CD4-positive, alpha-beta memory T cell (primary cell): ENCODE data around the gene IQGAP2. TPM values are rescaled to one million over a fixed set of nuclear protein-coding genes. Genes with fewer than 3 reads are reported as not detected.

Experiments
- CTCF ChIA-PET: fragments of 350-600 bp; sonication (Branson Sonifier 250); formaldehyde crosslinking; loops from one replicate; lab custom pipeline; 2021; ENCODE audit warnings: inconsistent platforms; ENCODE audit not compliant: partially characterized antibody; lab: Charles Lee
- POLR2A ChIA-PET: fragments of 350-600 bp; sonication (Branson Sonifier 250); formaldehyde crosslinking; loops from one replicate; lab custom pipeline; 2021; ENCODE audit not compliant: partially characterized antibody; lab: Charles Lee
- DNase-seq, 5 donors: peaks; one replicate each; pipeline versions ENCODE4 v3.0.0 to v3.0.0-alpha.2; 2020 to 2022; ENCODE audit warnings: mixed read lengths in 1 of 5
- H3K27ac ChIP-seq: one replicate; pipeline ENCODE4 v1.7.0; 2013; ENCODE audit warnings: low read depth, low read length
- H3K27me3 ChIP-seq: 2 replicates; pipeline ENCODE4 v1.7.0; 2013; ENCODE audit warnings: mild to moderate bottlenecking, low read length, moderate library complexity; ENCODE audit not compliant: insufficient read depth
- H3K36me3 ChIP-seq: 2 replicates; pipeline ENCODE4 v1.7.0; 2013; ENCODE audit warnings: mild to moderate bottlenecking, low read length, moderate library complexity; ENCODE audit not compliant: insufficient read depth
- H3K4me1 ChIP-seq: 2 replicates; pipeline ENCODE4 v1.7.0; 2013; ENCODE audit warnings: mild to moderate bottlenecking, low read length, moderate library complexity; ENCODE audit not compliant: insufficient read depth
- H3K4me3 ChIP-seq, 2 donors: one replicate each; pipeline ENCODE4 v1.7.0; 2013; ENCODE audit warnings: low read length in 2 of 2, mild to moderate bottlenecking in 1 of 2
- H3K9me3 ChIP-seq, 2 donors: one replicate each; pipeline ENCODE4 v1.7.0; 2013; ENCODE audit warnings: low read length in 2 of 2, control low read depth in 1 of 2; ENCODE audit not compliant: control insufficient read depth in 1 of 2
- H3K27ac Mint-ChIP-seq, 7 donors: one replicate each; pipeline ENCODE4 v1.8.0; 2020 to 2021; ENCODE audit warnings: mixed read lengths in 7 of 7, mild to moderate bottlenecking in 6 of 7, inconsistent platforms in 3 of 7, moderate library complexity in 3 of 7
- H3K27me3 Mint-ChIP-seq, 2 donors: one replicate each; pipeline ENCODE4 v1.8.0; 2020 to 2021; ENCODE audit warnings: mixed read lengths in 2 of 2
- H3K36me3 Mint-ChIP-seq, 2 donors: one replicate each; pipeline ENCODE4 v1.8.0; 2020 to 2021; ENCODE audit warnings: mixed read lengths in 2 of 2, inconsistent platforms in 1 of 2, mild to moderate bottlenecking in 1 of 2
- H3K4me1 Mint-ChIP-seq, 4 donors: one replicate each; pipeline ENCODE4 v1.8.0; 2020 to 2021; ENCODE audit warnings: mixed read lengths in 4 of 4, mild to moderate bottlenecking in 1 of 4
- H3K4me3 Mint-ChIP-seq, 8 donors: one replicate each; pipeline ENCODE4 v1.8.0; 2020 to 2021; ENCODE audit warnings: mixed read lengths in 8 of 8, mild to moderate bottlenecking in 7 of 8, moderate library complexity in 6 of 8, inconsistent platforms in 3 of 8
- H3K9me3 Mint-ChIP-seq, 8 donors: one replicate each; pipeline ENCODE4 v1.8.0; 2020 to 2021; ENCODE audit warnings: mixed read lengths in 8 of 8, mild to moderate bottlenecking in 5 of 8, inconsistent platforms in 3 of 8, moderate library complexity in 1 of 8
- intact Hi-C: fragments of 100-400 bp; cut with micrococcal nuclease; formaldehyde crosslinking; loops from one replicate; pipeline ENCODE4 v1.15.1; 2023
- polyA plus RNA-seq, 2 donors: library from polyadenylated mRNA; unstranded; fragments of 300-500 nt; fragmentation: Illumina TruSeq; gene quantifications; one replicate each; pipeline ENCODE4 v1.2.3, GENCODE V29; 2021
- total RNA-seq, 2 experiments: library from RNA; stranded (reverse); gene quantifications; one replicate each; pipeline ENCODE4 v1.2.3, GENCODE V29; 2021

IQGAP2 gene
- total and polyA plus RNA-seq, 4 experiments from 2014 or later, result 24.7 to 126 (median 98.5) TPM

- H3K4me1 ChIP-seq, result peaks cover 76% of the 10 kb centered on the region
- Mint-ChIP-seq H3K4me3 (peak overlapping the region in 5 of 8 donors; percentile 6 to 55 (median 39)), H3K4me1 (peaks cover 62 to 88% (median 78%) of the 10 kb centered on the region in 4 donors), H3K27ac (peak overlapping the region; percentile 7 to 76 (median 67)), H3K36me3 (no peaks in the 10 kb centered on the region), H3K9me3 (peaks cover 0 to 3% (median 0%) of the 10 kb centered on the region in 8 donors), H3K27me3 (no peaks in the 10 kb centered on the region)
- peak in 2 of 5 donors; percentile 9 to 28 for DNase-seq
- ChIA-PET POLR2A (interaction anchor here (0.7 to 4.8 kb wide), 6 partner anchors 13 to 205 kb away, joined by 3 to 22 read pairs (median 4); no protein-coding TSS in a partner anchor), CTCF (no interaction called here)
- H3K27ac ChIP-seq, result no peak overlapping the region
- H3K36me3 ChIP-seq, result no peaks in the 10 kb centered on the region
- no peaks in the 10 kb centered on the region for H3K27me3 ChIP-seq
- no peaks in the 10 kb centered on the region for H3K9me3 ChIP-seq
- no peak overlapping the region for H3K4me3 ChIP-seq
- intact Hi-C loops, result no loop called here
Observed at GRCh38 chr5:76527685-76528161, 124.6 kb downstream of the IQGAP2 start.

DNA sequence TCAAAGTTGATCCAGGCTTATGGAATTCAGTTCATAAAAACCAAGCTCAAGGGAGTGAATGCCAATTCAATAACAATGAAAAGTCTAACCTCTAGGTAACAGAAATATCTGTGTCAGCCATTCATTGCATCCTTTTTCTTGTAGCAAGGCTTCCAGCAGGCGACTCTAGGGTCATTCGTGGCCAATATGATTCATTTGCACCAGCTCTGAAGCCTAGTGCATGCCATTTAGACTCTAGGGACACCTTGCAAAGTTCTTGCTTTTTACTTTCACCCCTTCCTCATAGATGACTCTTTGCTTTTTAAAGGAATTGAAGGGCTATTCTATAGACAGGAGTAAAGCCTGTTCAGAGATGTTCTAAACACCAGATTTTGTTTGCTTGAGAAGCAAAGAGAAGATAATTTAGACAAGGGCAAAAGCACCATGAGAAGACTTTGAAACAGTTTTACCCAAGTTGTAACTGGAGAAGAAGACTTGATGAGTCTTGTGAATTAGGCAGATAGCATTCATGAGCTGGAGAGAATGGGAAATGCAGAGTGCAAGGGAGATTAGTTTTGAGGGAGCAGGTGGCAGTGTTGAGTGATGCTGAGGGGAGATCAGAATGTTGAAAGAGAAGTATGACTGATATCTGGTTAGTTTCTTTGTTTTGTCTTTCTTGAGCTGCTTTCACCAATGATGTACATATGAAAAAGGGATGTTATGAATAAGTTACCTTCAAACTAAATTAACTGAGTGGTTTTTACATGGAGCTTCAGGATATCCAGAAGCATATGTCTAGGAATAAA, 125.7 kb downstream of the IQGAP2 start:
- peak overlapping the region in 5 of 7 donors; percentile 13 to 73 (median 25) for H3K27ac Mint-ChIP-seq
- H3K4me1 ChIP-seq, result peaks cover 67% of the 10 kb centered on the region

DNA sequence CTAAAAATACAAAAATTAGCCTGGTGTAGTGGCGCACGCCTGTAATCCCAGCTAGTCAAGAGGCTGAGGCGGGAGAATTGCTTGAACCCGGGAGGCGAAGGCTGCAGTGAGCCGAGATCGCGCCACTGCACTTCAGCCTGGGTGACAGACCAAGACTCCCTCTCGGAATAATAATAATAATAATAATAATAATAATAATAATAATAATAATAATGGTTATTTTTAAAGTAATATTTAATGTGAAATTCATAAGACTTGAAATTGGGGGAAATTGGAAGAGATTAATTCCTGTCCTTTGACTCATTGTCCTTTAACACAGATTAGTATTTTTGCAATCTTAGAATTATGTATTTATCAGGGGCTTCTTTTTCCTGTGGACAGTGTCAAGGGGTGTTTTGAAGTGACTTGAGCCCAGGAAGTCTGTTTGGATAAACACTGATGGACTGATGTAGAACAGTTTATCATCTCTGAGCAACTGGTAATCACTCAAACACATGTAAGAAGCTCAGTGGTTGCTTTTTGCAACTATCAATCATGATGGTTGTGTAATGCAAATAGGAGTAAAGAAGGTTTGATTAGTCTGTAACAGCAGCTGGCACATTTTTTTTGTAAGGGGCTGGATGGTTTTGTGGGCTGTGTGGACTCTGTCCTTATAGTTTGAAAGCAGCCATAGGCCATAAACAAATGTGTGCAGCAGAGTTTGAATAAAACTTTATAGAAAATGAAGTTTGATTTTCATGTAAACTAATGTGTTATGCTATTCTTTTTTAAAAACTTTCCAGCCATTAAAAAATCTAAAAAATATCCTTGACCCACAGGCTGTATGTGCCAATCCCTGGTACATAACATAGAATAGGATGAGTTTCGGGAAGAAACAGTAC, 126.6 kb downstream of the IQGAP2 start:
- peaks cover 0 to 3% (median 0%) of the 10 kb centered on the region in 8 donors for H3K9me3 Mint-ChIP-seq
- H3K4me3 Mint-ChIP-seq, result peak overlapping the region in 1 of 8 donors; percentile 30
- peaks cover 3 to 6% of the 10 kb centered on the region in 2 donors for H3K36me3 Mint-ChIP-seq
- H3K27me3 ChIP-seq, result no peaks in the 10 kb centered on the region
- DNase-seq, result no peak
- H3K27me3 Mint-ChIP-seq, result no peaks in the 10 kb centered on the region
- H3K27ac ChIP-seq, result no peak overlapping the region
- peak overlapping the region in 3 of 7 donors; percentile 10 to 54 (median 46) for H3K27ac Mint-ChIP-seq
- H3K4me1 ChIP-seq, result peaks cover 63% of the 10 kb centered on the region
- ChIA-PET CTCF (interaction anchor here (0.8 to 1.8 kb wide), 4 partner anchors 10 to 126 kb away, joined by 3 to 6 read pairs (median 4); partner anchors contain the start of gene IQGAP2), POLR2A (interaction anchor here (0.8 to 4.8 kb wide), 4 partner anchors 9 to 127 kb away, joined by 4 to 22 read pairs (median 4); partner anchors contain the start of gene IQGAP2)
- no peak overlapping the region for H3K4me3 ChIP-seq
- peaks cover 58 to 85% (median 74%) of the 10 kb centered on the region in 4 donors for H3K4me1 Mint-ChIP-seq
- no peaks in the 10 kb centered on the region for H3K9me3 ChIP-seq
- intact Hi-C loops, result no loop called here
- H3K36me3 ChIP-seq, result no peaks in the 10 kb centered on the region

More for the DNA sequence above, 125.7 kb downstream of the IQGAP2 start:
- Histone ChIP-seq H3K36me3 (no peaks in the 10 kb centered on the region), H3K27ac (no peak overlapping the region), H3K4me3 (no peak overlapping the region), H3K27me3 (no peaks in the 10 kb centered on the region), H3K9me3 (no peaks in the 10 kb centered on the region)
- intact Hi-C loops, result no loop called here
- peaks cover 59 to 85% (median 74%) of the 10 kb centered on the region in 4 donors for H3K4me1 Mint-ChIP-seq
- H3K4me3 Mint-ChIP-seq, result peak overlapping the region in 4 of 8 donors; percentile 0 to 28 (median 1)
- no peak for DNase-seq
- no peaks in the 10 kb centered on the region for H3K27me3 Mint-ChIP-seq
- peaks cover 0 to 4% of the 10 kb centered on the region in 2 donors for H3K36me3 Mint-ChIP-seq
- peaks cover 0 to 3% (median 0%) of the 10 kb centered on the region in 8 donors for H3K9me3 Mint-ChIP-seq
- ChIA-PET CTCF (interaction anchor here (1.0 to 1.8 kb wide), 2 partner anchors 9 to 14 kb away, joined by 4 to 6 read pairs; no protein-coding TSS in a partner anchor), POLR2A (interaction anchor here (0.8 to 4.8 kb wide), 5 partner anchors 10 to 126 kb away, joined by 4 to 22 read pairs (median 4); partner anchors contain the start of gene IQGAP2)

- H3K36me3 Mint-ChIP-seq, result peaks cover 11 to 13% of the 10 kb centered on the region in 2 donors
- Histone ChIP-seq H3K4me1 (peaks cover 45% of the 10 kb centered on the region), H3K9me3 (no peaks in the 10 kb centered on the region), H3K27me3 (no peaks in the 10 kb centered on the region), H3K4me3 (no peak overlapping the region), H3K27ac (no peak overlapping the region), H3K36me3 (no peaks in the 10 kb centered on the region)
- intact Hi-C loops, result no loop called here
- peak overlapping the region in 4 of 7 donors; percentile 59 to 78 (median 66) for H3K27ac Mint-ChIP-seq
- H3K27me3 Mint-ChIP-seq, result no peaks in the 10 kb centered on the region
- DNase-seq, result no peak
- peaks cover 0 to 3% (median 0%) of the 10 kb centered on the region in 8 donors for H3K9me3 Mint-ChIP-seq
- POLR2A ChIA-PET, result interaction anchor here (0.9 kb wide), 1 partner anchor 11 kb away, joined by 4 read pairs; no protein-coding TSS in a partner anchor
- CTCF ChIA-PET, result no interaction called here
- H3K4me3 Mint-ChIP-seq, result no peak overlapping the region
- peaks cover 47 to 73% (median 63%) of the 10 kb centered on the region in 4 donors for H3K4me1 Mint-ChIP-seq
Observed at GRCh38 chr5:76532052-76532451, 129.0 kb downstream of the IQGAP2 start.

- no peak overlapping the region for H3K4me3 Mint-ChIP-seq
- Histone ChIP-seq H3K4me3 (no peak overlapping the region), H3K27ac (no peak overlapping the region), H3K36me3 (no peaks in the 10 kb centered on the region), H3K27me3 (no peaks in the 10 kb centered on the region), H3K4me1 (peaks cover 42% of the 10 kb centered on the region), H3K9me3 (no peaks in the 10 kb centered on the region)
- peaks cover 0 to 2% (median 0%) of the 10 kb centered on the region in 8 donors for H3K9me3 Mint-ChIP-seq
- H3K36me3 Mint-ChIP-seq, result peaks cover 11 to 17% of the 10 kb centered on the region in 2 donors
- peak overlapping the region in 5 of 7 donors; percentile 14 to 68 (median 33) for H3K27ac Mint-ChIP-seq
- ChIA-PET POLR2A (interaction anchor here (0.7 to 0.9 kb wide), 2 partner anchors 8 to 10 kb away, joined by 3 to 4 read pairs; no protein-coding TSS in a partner anchor), CTCF (interaction anchor here (1.4 kb wide), 1 partner anchor 9 kb away, joined by 3 read pairs; no protein-coding TSS in a partner anchor)
- H3K4me1 Mint-ChIP-seq, result peaks cover 46 to 72% (median 61%) of the 10 kb centered on the region in 4 donors
- DNase-seq, result no peak
- intact Hi-C loops, result no loop called here
- H3K27me3 Mint-ChIP-seq, result no peaks in the 10 kb centered on the region
Observed at GRCh38 chr5:76532973-76533372, 129.9 kb downstream of the IQGAP2 start.

DNA sequence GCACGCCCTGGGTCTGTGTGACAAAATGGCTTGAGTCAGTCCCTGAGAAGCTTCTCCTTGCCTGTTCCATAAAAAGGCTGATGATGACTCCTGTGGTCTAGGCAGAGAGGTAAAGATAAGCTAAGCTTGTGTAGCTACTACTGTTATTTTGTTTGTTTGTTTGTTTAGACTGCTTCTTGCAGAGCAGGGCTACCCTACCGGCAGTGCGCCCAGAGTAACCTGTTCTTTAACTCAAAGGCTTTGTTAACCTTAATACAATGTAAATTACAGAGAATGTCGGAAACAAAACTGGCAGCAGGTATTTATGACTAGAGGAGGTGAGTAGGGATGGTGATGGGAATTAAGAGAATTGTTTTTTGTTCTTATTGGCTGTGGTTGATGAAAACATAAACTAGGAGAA, 132.5 kb downstream of the IQGAP2 start:
- H3K4me3 ChIP-seq, result no peak overlapping the region
- ChIA-PET CTCF (interaction anchor here (0.7 to 1.5 kb wide), 2 partner anchors 9 to 198 kb away, joined by 3 to 4 read pairs; no protein-coding TSS in a partner anchor), POLR2A (interaction anchor here (0.6 to 3.2 kb wide), 2 partner anchors 12 to 132 kb away, joined by 3 to 15 read pairs; partner anchors contain the start of gene IQGAP2)
- peaks cover 46% of the 10 kb centered on the region for H3K4me1 ChIP-seq
- Mint-ChIP-seq H3K27me3 (no peaks in the 10 kb centered on the region), H3K4me1 (peaks cover 52 to 74% (median 66%) of the 10 kb centered on the region in 4 donors), H3K36me3 (peaks cover 11 to 22% of the 10 kb centered on the region in 2 donors), H3K4me3 (no peak overlapping the region), H3K27ac (peak overlapping the region in 6 of 7 donors; percentile 24 to 95 (median 68)), H3K9me3 (peaks cover 0 to 2% (median 0%) of the 10 kb centered on the region in 8 donors)
- no peaks in the 10 kb centered on the region for H3K27me3 ChIP-seq
- intact Hi-C loops, result no loop called here
- no peaks in the 10 kb centered on the region for H3K36me3 ChIP-seq
- no peak for DNase-seq
- no peak overlapping the region for H3K27ac ChIP-seq
- no peaks in the 10 kb centered on the region for H3K9me3 ChIP-seq
